ENCODE measurements around the gene ASRGL1.
A peak's percentile ranks its signal among the peaks of the same experiment; 100 is the strongest.
"Not testable (repeated sequence)": the region's sequence is repeated elsewhere in the genome, so short reads cannot be mapped to it uniquely, and the experiment has no call there.

The ASRGL1 gene

DNA sequence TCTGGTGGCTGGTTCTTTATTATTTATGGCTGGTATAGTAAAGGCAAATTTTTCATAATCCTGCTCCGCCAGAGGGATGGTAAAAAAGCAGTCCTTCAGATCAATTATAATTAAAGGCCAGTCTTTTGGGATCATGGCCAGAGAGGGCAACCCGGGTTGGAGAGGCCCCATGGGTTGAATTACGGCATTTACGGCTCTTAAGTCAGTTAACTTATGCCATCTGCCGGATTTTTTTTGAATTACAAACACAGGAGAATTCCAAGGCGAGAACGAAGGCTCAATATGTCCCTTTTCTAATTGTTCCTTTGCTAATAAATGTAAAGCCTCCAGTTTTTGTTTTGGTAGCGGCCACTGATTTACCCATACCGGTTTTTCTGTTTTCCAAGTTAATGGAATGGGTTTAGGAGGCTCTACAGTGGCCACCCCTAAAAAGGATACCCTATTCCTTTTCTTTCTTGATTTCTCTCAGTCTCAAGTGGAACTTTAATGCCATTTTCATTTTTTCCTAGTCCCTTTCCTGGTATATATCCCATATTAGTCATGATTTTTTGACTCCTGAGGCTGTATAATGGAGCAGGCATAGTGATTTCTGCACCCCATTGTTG is 41.3 kb downstream of the ASRGL1 start:
- TF ChIP-seq, protein P1, sequence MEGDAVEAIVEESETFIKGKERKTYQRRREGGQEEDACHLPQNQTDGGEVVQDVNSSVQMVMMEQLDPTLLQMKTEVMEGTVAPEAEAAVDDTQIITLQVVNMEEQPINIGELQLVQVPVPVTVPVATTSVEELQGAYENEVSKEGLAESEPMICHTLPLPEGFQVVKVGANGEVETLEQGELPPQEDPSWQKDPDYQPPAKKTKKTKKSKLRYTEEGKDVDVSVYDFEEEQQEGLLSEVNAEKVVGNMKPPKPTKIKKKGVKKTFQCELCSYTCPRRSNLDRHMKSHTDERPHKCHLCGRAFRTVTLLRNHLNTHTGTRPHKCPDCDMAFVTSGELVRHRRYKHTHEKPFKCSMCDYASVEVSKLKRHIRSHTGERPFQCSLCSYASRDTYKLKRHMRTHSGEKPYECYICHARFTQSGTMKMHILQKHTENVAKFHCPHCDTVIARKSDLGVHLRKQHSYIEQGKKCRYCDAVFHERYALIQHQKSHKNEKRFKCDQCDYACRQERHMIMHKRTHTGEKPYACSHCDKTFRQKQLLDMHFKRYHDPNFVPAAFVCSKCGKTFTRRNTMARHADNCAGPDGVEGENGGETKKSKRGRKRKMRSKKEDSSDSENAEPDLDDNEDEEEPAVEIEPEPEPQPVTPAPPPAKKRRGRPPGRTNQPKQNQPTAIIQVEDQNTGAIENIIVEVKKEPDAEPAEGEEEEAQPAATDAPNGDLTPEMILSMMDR (IDR thresholded peaks at IDR 0.05; ENCODE audit: insufficient read depth, missing control alignments): peak; percentile 41
- not testable (repeated sequence) for DNase-seq (ENCODE audit: insufficient read length, low spot score); FAIRE-seq

DNA sequence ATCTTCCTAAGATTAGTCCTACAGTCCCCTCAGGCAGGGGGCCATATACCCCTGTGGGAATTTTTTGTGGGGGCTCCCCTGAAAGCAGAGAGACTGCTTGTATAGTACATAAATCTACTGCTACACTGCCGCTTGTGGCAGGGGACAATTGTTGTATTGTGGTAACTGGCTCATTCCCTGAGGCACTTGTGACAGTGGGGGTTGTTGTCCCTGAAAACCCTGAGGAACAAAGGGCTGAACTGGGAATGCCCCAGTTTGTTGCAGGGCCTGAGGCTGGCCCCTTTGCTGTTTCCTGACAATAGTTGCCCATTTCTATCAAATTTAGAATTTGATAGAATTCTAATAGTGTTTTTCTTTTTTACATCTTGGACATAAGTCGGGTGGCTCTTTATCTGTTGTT is 42.3 kb downstream of the ASRGL1 start:
- not testable (repeated sequence) for FAIRE-seq; DNase-seq (ENCODE audit: insufficient read length, low spot score)

GRCh38 chr11:62380821-62381245 is 43.6 kb downstream of the ASRGL1 start:
- not testable (repeated sequence) for FAIRE-seq

GRCh38 chr11:62383822-62384221 is 46.6 kb downstream of the ASRGL1 start:
- FAIRE-seq (no peak), DNase-seq (ENCODE audit: insufficient read length, low spot score) (no peak)
- TF ChIP-seq, protein P1 (IDR thresholded peaks at IDR 0.05; ENCODE audit: insufficient read depth, missing control alignments): no peak

More at GRCh38 chr11:62380821-62381245, 43.6 kb downstream of the ASRGL1 start:
- DNase-seq (ENCODE audit: insufficient read length, low spot score): not testable (repeated sequence)
- TF ChIP-seq, protein P1 (IDR thresholded peaks at IDR 0.05; ENCODE audit: insufficient read depth, missing control alignments): peak; percentile 95

DNA sequence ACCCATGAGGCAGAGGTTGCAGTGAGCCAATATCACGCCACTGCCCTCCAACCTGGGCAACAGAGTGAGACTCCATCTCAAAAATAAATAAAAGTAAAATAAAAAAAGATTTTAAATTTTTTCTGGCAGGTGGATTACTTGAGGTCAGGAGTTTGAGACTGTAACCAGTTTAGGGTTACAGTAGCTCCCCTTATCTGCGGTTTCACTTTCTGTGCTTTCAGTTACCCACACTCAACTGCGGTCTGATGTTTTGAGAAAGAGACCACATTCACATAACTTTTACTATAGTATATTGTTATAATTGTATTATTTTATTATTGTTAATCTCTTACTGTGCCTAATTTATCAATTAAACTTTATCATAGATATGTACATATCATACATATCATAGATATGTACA is 48.8 kb downstream of the ASRGL1 start:
- FAIRE-seq; DNase-seq (ENCODE audit: insufficient read length, low spot score): not testable (repeated sequence)

GRCh38 chr11:62387381-62387780 is 50.1 kb downstream of the ASRGL1 start:
- DNase-seq (ENCODE audit: insufficient read length, low spot score) (no peak), FAIRE-seq (no peak)
- TF ChIP-seq, protein P1 (IDR thresholded peaks at IDR 0.05; ENCODE audit: insufficient read depth, missing control alignments): no peak

- TF ChIP-seq, protein P1 (IDR thresholded peaks at IDR 0.05; ENCODE audit: insufficient read depth, missing control alignments): no peak
- FAIRE-seq: no peak
- no peak for DNase-seq (ENCODE audit: insufficient read length, low spot score)
These were observed 51.8 kb downstream of the ASRGL1 start for GRCh38 chr11:62388999-62389398.

DNA sequence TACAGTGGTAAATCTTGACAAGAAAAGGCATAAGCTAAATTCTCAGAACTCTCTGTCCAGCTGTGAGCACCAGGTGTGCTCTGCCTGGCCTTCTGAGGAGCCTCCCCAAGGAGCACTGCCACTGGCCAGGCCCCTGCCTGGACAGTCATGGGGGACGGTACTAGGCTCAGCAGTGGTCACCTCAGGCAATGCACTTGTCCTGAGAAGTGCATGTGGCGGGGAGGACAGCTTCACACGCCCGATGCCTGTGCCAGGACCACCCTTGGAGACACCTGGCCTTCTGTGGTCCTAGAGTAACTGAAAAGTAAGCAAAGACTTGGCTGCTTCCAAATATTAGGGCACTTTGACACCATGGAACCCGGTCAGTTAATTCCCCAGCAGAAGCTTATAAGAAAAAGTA is 53.0 kb downstream of the ASRGL1 start:
- TF ChIP-seq, protein P1 (IDR thresholded peaks at IDR 0.05; ENCODE audit: insufficient read depth, missing control alignments): no peak
- DNase-seq (ENCODE audit: insufficient read length, low spot score) (no peak), FAIRE-seq (no peak)
